ENCODE measurements around the gene ACRBP. TPM values are rescaled to one million over a fixed set of nuclear protein-coding genes. Genes with fewer than 3 reads are reported as not detected.
A peak's percentile ranks its signal among the peaks of the same experiment; 100 is the strongest.

The ACRBP gene
- total RNA-seq, 2 experiments from 2014 or later = 0.63 to 1.2 TPM

DNA sequence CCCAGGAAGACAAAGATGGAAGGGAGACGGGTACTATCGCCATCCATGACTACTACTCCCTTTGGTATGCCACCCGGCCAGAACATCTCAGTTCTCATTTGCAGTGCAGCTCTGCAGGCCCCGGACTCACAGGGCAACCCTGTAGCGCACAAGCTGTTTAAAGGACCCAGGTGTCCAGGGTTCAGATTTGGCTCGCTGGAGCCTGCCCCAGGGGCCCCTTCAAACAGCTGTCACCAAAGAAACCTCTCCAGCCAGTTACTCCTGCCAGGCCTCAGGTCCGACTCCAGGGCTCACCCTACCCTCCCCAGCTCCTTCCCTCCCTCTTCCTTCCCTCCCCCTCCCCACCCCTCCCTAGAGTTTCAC is 34.6 kb downstream of the ACRBP start:
- H3K9me3 Mint-ChIP-seq = no peaks in the 10 kb centered on the region
- H3K4me1 Mint-ChIP-seq (ENCODE audit: low read depth) = peaks cover 35% of the 10 kb centered on the region
- DNase-seq = no peak
- no peaks in the 10 kb centered on the region for H3K27me3 Mint-ChIP-seq
- H3K36me3 Mint-ChIP-seq = no peaks in the 10 kb centered on the region
- H3K4me3 Mint-ChIP-seq = no peak overlapping the region
- CTCF ChIA-PET = interaction anchor here (0.6 to 0.8 kb wide), 3 partner anchors 72 to 106 kb away, joined by 3 to 4 read pairs (median 3); partner anchors contain the start of gene ZNF384
- intact Hi-C loops (cut with micrococcal nuclease) = no loop called here
- peak overlapping the region; percentile 71 for H3K27ac Mint-ChIP-seq
- POLR2A ChIA-PET = no interaction called here

DNA sequence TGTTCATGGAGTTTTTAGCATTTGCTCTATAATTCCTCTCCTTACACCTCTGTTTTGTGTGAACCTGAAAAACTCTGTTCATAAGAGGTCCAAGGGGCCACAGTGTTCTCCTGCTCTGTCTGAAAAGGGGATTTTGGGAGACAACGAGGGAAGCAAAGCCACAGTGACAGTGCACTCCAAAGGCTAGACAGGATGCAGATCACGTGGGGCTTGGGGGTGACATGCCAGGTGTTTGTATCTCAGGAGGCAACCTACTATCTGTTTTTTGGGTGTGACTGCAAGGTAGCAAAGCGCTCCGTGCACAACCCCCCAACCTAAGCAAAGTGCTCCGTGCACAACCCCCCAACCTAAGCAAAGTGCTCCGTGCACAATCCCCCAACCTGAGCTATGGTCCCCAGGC is 35.0 kb downstream of the ACRBP start:
- ChIA-PET CTCF (interaction anchor here (0.6 to 0.8 kb wide), 3 partner anchors 72 to 107 kb away, joined by 3 to 4 read pairs (median 3); partner anchors contain the start of gene ZNF384), POLR2A (no interaction called here)
- Mint-ChIP-seq H3K36me3 (no peaks in the 10 kb centered on the region), H3K27ac (peak overlapping the region; percentile 71), H3K27me3 (no peaks in the 10 kb centered on the region), H3K4me3 (no peak overlapping the region), H3K4me1 (ENCODE audit: low read depth) (peaks cover 34% of the 10 kb centered on the region), H3K9me3 (no peaks in the 10 kb centered on the region)
- DNase-seq = peak; percentile 55
- intact Hi-C loops (cut with micrococcal nuclease) = no loop called here

DNA sequence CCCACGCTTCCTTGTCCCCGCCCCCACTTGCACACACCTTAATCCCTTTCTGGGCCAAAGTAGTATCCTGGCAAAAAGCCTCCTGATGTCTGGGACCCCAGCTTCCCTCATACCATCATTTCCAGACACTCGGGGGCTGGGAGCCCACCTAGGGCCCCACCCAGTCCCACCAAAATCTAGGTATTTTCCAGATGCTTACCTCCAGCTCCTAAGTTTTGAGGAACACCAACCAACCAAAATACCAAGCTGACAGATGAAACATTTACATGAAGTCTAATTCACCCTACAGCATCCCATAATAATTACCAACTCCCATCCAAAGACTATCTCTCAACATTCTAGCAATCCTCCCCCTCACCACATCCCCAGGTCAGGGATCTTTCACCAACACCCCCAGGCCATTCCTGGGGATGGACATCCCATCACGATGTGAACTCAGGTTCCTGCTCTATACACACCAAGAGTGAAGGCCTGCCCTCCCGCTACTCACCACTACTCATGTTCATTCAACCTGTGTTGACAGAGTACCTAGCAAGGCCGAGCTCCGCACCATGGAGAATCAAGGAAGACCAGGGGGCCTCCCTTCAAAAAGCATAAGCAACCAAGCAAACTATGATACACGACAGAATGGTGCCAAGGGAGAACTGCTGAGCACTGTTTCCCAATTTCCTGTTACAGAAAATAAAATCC is 38.5 kb downstream of the ACRBP start:
- Mint-ChIP-seq H3K4me1 (ENCODE audit: low read depth) (peaks cover 50% of the 10 kb centered on the region), H3K27me3 (no peaks in the 10 kb centered on the region), H3K4me3 (no peak overlapping the region), H3K27ac (no peak overlapping the region), H3K9me3 (no peaks in the 10 kb centered on the region), H3K36me3 (peaks cover 19% of the 10 kb centered on the region)
- ChIA-PET POLR2A (interaction anchor here (0.7 to 1.5 kb wide), 8 partner anchors 9 to 264 kb away, joined by 3 to 8 read pairs (median 4); partner anchors contain the start of genes COPS7A, SPSB2 and ZNF384), CTCF (interaction anchor here (0.6 to 1.2 kb wide), 4 partner anchors 8 to 158 kb away, joined by 3 to 4 read pairs (median 3); partner anchors contain the start of gene PTMS)
- DNase-seq = peak; percentile 47
- intact Hi-C loops (cut with micrococcal nuclease) = loop anchor here (1.0 to 5.0 kb wide), 8 partner anchors 18 to 181 kb away; partner anchors contain the start of genes CD27, CD4, COPS7A and ING4

DNA sequence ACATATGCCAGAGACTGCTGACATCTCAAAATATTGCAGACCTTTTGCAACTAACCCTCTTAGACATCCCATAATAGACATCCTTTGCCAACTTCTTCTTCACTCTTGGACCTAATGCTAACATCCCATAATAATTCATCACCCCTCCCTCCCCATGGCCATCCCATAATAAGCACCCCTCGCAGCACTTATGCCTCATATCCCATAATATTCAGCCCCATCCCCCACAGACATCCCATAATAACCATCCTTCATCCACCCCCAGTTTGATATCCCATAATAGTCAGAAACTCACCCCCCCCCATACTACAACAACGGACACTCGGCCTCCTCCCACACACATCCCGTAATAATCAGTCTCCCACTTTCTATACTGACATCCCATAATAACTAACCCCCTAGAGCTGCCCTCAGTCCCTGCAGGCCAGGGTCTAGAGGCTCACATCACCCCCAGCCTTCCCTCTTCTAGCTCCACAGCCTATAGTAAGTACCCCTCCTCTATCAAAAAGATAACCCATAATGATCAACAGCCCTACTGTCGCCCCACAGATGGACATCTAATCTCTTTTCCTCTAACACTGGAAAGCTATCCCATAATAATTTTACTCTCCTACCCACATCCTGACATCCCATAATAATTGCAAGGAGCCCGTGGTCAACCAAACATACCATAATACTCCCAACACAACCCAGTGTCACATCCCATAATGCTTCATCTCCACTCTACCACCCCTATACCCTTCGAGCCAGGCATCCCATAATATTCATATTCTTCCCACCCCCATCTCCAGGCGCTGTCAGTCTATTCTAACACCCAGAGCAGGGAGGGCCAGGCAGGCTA is 39.3 kb downstream of the ACRBP start:
- H3K4me3 Mint-ChIP-seq = no peak overlapping the region
- H3K27ac Mint-ChIP-seq = no peak overlapping the region
- intact Hi-C loops (cut with micrococcal nuclease) = loop anchor here (1.0 to 5.0 kb wide), 12 partner anchors 19 to 243 kb away; partner anchors contain the start of genes CD27, CD4, CDCA3 and COPS7A
- DNase-seq = peak; percentile 82
- no peaks in the 10 kb centered on the region for H3K9me3 Mint-ChIP-seq
- POLR2A ChIA-PET = interaction anchor here (0.6 to 1.5 kb wide), 9 partner anchors 9 to 265 kb away, joined by 3 to 8 read pairs (median 4); partner anchors contain the start of genes COPS7A, SPSB2 and ZNF384
- H3K4me1 Mint-ChIP-seq (ENCODE audit: low read depth) = peaks cover 53% of the 10 kb centered on the region
- CTCF ChIA-PET = interaction anchor here (0.6 to 1.2 kb wide), 3 partner anchors 9 to 158 kb away, joined by 3 to 4 read pairs (median 3); partner anchors contain the start of gene PTMS
- H3K36me3 Mint-ChIP-seq = peaks cover 27% of the 10 kb centered on the region
- H3K27me3 Mint-ChIP-seq = no peaks in the 10 kb centered on the region

DNA sequence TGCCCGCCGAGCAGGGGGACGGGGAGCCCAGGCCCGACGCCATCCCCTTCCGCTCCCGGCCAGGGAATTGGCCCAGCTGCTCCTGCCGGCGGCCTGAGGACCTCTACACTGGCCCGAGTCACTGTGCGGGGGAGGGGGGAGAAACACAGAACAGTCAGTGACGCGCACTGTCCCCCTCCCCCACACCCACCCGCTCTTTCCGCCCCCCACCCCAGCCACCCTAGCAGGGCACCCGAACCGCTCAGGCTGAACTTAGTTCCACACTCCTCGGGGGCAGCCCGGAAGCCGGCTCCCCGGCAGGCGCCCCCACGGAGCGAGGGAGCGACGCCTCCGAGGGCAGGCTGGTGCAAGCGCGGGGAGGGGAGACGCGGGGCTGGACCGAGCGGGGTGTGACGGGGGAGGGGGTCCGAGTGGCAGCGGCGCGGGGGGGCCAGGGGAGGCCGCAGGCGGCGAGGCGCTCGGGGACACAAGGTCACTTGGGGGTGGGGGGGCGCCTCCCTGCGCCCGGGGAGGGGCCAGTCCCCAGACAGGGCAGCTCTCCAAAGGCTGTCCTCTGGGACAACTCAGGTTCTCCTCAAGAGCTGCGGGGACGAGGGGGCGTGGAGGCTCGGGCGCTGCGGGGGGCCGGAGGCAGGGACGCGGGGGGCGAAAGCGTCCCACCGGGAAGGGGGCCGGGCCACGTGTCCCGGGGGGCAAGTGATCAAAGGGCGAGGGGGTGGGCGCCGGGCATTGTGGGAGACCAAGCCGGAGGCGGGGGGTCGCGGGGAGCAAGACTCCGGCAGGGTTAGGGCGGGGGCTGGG is 40.7 kb downstream of the ACRBP start:
- intact Hi-C loops (cut with micrococcal nuclease) = loop anchor here (1.0 to 5.0 kb wide), 7 partner anchors 32 to 245 kb away; partner anchors contain the start of genes CD27, CD4, CDCA3 and GAPDH
- peaks cover 51% of the 10 kb centered on the region for H3K4me1 Mint-ChIP-seq (ENCODE audit: low read depth)
- H3K4me3 Mint-ChIP-seq = peak overlapping the region; percentile 95

DNA sequence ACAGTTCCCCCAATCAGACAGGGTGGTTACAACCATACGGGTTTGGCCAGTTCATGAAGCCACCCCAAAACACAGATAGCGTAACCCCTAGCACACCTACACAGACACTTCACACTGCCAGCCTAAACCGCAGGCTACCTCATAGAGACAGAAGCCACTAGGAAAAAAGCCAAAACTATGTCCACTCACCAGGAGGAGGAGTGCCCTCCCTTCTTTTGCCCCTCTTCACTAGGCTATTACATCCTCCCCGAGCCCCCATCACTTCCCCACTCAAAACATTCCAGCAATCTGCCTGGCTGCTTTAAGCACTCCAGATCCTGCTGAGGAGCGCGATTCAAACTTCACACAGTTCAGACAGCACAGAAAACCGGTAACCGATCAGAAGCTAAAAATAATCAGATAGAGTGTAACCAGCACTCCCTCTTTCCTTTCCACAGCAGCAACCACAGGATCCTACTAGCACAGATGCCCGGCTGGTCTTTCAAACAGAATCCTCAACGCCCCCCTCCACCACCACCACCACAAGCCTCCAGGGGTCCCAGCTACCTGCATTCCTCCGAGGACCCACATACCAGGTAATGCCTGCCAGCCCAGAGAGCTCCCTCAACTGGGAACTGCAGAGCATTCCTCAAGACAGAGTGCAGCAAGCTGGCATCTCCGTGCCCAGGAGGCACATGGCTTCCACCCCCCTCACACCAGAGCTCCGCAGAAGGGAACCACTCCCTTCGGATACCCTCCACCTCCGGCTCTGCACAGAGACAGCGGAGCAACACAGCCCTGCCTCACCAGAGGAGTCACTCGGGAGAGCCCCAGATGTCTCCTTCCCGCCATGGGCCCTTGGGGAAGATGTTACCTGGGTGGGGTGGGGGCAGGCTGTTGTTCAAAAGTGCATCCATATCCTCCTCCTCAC is 41.6 kb downstream of the ACRBP start:
- Mint-ChIP-seq H3K4me1 (ENCODE audit: low read depth) (peaks cover 42% of the 10 kb centered on the region), H3K4me3 (peak overlapping the region; percentile 95), H3K9me3 (no peaks in the 10 kb centered on the region), H3K27ac (peak overlapping the region; percentile 91), H3K36me3 (peaks cover 49% of the 10 kb centered on the region), H3K27me3 (no peaks in the 10 kb centered on the region)
- DNase-seq = peak; percentile 50
- intact Hi-C loops (cut with micrococcal nuclease) = loop anchor here (2.0 to 5.0 kb wide), 5 partner anchors 31 to 182 kb away; partner anchors contain the start of genes CD27, CD4 and GAPDH
- ChIA-PET CTCF (interaction anchor here (0.8 to 2.9 kb wide), 7 partner anchors 10 to 161 kb away, joined by 3 to 13 read pairs (median 4); partner anchors contain the start of genes MLF2 and PTMS), POLR2A (interaction anchor here (0.8 to 1.9 kb wide), 8 partner anchors 10 to 246 kb away, joined by 3 to 8 read pairs (median 4); partner anchors contain the start of genes CDCA3, NOP2 and USP5)

More for the DNA sequence above, 40.7 kb downstream of the ACRBP start:
- Mint-ChIP-seq H3K27me3 (no peaks in the 10 kb centered on the region), H3K36me3 (peaks cover 41% of the 10 kb centered on the region), H3K9me3 (no peaks in the 10 kb centered on the region), H3K27ac (peak overlapping the region; percentile 91)
- peak; percentile 77 for DNase-seq
- CTCF ChIA-PET = interaction anchor here (0.8 to 2.9 kb wide), 5 partner anchors 12 to 160 kb away, joined by 3 to 13 read pairs (median 4); partner anchors contain the start of gene PTMS
- POLR2A ChIA-PET = interaction anchor here (0.8 to 1.9 kb wide), 6 partner anchors 9 to 245 kb away, joined by 4 to 8 read pairs (median 5); partner anchors contain the start of genes CDCA3 and USP5

DNA sequence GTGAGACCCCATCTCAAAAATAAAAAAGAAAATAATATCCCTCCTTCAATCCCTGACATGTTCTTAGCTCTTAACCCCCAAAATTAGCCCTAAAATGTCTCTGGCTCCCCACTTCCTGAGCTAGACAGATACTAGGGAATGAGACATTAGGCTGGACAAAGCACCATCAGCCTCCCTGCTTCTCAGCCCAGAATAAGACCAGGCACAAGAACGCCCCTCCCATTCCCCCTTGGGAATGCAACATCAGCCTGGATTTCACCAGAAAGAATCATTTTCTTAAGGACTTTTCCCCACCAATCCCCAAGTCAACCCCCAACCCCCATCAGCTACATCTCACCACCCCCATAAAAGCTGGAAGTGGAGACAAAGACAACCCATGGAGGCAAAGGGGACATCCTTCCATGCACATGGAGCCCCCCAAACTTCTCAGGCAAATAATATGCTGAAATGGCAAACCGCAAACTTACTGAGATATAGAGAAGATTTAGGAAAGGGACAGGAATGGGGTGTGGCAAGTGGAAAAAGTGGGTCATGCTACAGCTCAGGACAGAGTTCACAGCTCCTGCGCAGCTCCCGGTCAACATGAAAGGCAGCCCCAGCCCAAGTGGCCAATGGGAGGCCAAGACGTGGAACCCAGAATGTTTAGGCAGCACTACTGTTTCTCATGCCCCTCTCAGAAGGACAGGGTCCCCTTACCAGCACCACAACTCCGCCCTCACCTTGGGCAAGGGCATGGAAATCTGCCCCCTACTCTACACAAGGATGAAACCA is 42.8 kb downstream of the ACRBP start:
- H3K27ac Mint-ChIP-seq = peak overlapping the region; percentile 91
- intact Hi-C loops (cut with micrococcal nuclease) = loop anchor here (5.0 kb wide), 3 partner anchors 162 to 183 kb away; partner anchors contain the start of genes CD27 and CD4
- peak; percentile 28 for DNase-seq
- peaks cover 38% of the 10 kb centered on the region for H3K4me1 Mint-ChIP-seq (ENCODE audit: low read depth)
- H3K4me3 Mint-ChIP-seq = peak overlapping the region; percentile 95
- H3K9me3 Mint-ChIP-seq = no peaks in the 10 kb centered on the region
- ChIA-PET CTCF (interaction anchor here (1.0 to 2.9 kb wide), 5 partner anchors 16 to 149 kb away, joined by 3 to 13 read pairs (median 4); partner anchors contain the start of gene MLF2), POLR2A (interaction anchor here (0.8 to 1.9 kb wide), 7 partner anchors 13 to 88 kb away, joined by 3 to 8 read pairs (median 3); no protein-coding TSS in a partner anchor)
- no peaks in the 10 kb centered on the region for H3K27me3 Mint-ChIP-seq
- peaks cover 62% of the 10 kb centered on the region for H3K36me3 Mint-ChIP-seq

DNA sequence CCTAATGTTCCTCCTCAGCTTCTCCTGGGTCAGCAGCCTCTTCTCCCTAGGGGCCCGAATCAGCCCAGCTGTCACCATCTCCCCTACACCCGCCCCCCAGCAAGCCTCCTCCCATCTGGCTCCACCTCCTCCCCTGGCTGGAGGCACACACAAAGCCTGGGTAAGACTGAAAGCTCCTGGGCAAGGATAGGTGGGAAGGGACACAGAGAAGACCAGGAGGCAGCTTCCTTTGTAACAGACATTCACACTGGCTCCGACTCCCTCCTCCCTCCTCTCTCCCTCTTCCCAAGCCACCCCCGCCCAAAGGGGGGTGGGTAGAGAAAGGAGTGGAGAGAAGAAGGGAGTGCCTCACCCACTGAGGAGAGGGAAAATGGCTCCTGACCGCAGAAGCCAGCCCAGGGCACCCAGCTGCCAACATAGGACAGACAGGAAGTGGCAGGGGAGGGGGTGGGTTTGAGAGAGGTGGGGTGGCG is 44.1 kb downstream of the ACRBP start:
- H3K4me3 Mint-ChIP-seq = peak overlapping the region; percentile 56

DNA sequence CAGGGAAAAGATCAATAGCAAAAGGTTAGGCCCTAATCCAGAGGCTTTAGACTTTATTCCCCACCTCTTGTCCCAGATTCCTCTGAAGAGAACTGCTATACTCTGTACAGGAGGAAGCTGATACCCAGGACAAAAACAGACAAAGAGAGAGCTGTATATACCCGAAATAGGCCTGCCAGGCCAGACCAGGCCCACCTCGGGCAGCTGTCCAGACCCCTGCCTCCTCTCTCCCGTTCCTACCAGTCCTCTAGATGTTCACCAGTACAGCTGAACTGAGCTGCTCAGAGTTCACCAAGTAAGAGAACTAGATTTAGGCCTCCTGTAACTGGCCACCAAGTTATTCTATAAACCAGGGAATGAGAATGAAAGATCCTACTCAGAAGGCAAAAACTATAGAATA is 44.7 kb downstream of the ACRBP start:
- CTCF ChIA-PET = interaction anchor here (0.7 to 1.9 kb wide), 5 partner anchors 14 to 176 kb away, joined by 3 to 6 read pairs (median 4); no protein-coding TSS in a partner anchor
- intact Hi-C loops (cut with micrococcal nuclease) = no loop called here
- peaks cover 73% of the 10 kb centered on the region for H3K36me3 Mint-ChIP-seq
- DNase-seq = no peak
- peak overlapping the region; percentile 56 for H3K4me3 Mint-ChIP-seq
- no peaks in the 10 kb centered on the region for H3K27me3 Mint-ChIP-seq
- peak overlapping the region; percentile 77 for H3K27ac Mint-ChIP-seq
- POLR2A ChIA-PET = interaction anchor here (0.6 to 1.2 kb wide), 4 partner anchors 28 to 341 kb away, joined by 3 to 6 read pairs (median 3); partner anchors contain the start of genes C12orf57 and RNU7-1
- peaks cover 38% of the 10 kb centered on the region for H3K4me1 Mint-ChIP-seq (ENCODE audit: low read depth)
- H3K9me3 Mint-ChIP-seq = no peaks in the 10 kb centered on the region

More for the DNA sequence above, 44.1 kb downstream of the ACRBP start:
- intact Hi-C loops (cut with micrococcal nuclease) = no loop called here
- peak; percentile 59 for DNase-seq
- no peaks in the 10 kb centered on the region for H3K27me3 Mint-ChIP-seq
- H3K27ac Mint-ChIP-seq = peak overlapping the region; percentile 77
- H3K4me1 Mint-ChIP-seq (ENCODE audit: low read depth) = peaks cover 38% of the 10 kb centered on the region
- no peaks in the 10 kb centered on the region for H3K9me3 Mint-ChIP-seq
- H3K36me3 Mint-ChIP-seq = peaks cover 68% of the 10 kb centered on the region
- ChIA-PET CTCF (interaction anchor here (1.2 to 1.9 kb wide), 4 partner anchors 15 to 66 kb away, joined by 3 to 6 read pairs (median 4); no protein-coding TSS in a partner anchor), POLR2A (interaction anchor here (0.6 to 1.2 kb wide), 3 partner anchors 29 to 341 kb away, joined by 3 to 6 read pairs (median 3); partner anchors contain the start of genes C12orf57 and RNU7-1)
